Activated CD4-positive, alpha-beta memory T cell treated with anti-CD3 and anti-CD28 coated beads for 36 hours (primary cell): ENCODE data around the gene FAM131B. TPM values are rescaled to one million over a fixed set of nuclear protein-coding genes. Genes with fewer than 3 reads are reported as not detected.

Experiments
- CTCF ChIA-PET: fragments of 350-600 bp; sonication (Branson Sonifier 250); formaldehyde crosslinking; loops from one replicate; lab custom pipeline; 2021; ENCODE audit warnings: antibody characterized with exemption, inconsistent platforms; lab: Charles Lee
- POLR2A ChIA-PET: fragments of 350-600 bp; sonication (Branson Sonifier 250); formaldehyde crosslinking; loops from one replicate; lab custom pipeline; 2021; ENCODE audit warnings: antibody characterized with exemption; lab: Charles Lee
- DNase-seq: peaks from one replicate; pipeline ENCODE4 v3.0.0-alpha.2; 2020
- H3K27ac Mint-ChIP-seq: one replicate; pipeline ENCODE4 v1.8.0; 2021; ENCODE audit warnings: mixed read lengths
- H3K27me3 Mint-ChIP-seq: one replicate; pipeline ENCODE4 v1.8.0; 2021; ENCODE audit warnings: mixed read lengths
- H3K36me3 Mint-ChIP-seq: one replicate; pipeline ENCODE4 v1.8.0; 2021; ENCODE audit warnings: mixed read lengths
- H3K4me1 Mint-ChIP-seq: one replicate; pipeline ENCODE4 v1.8.0; 2021; ENCODE audit warnings: low read depth, mixed read lengths
- H3K4me3 Mint-ChIP-seq: one replicate; pipeline ENCODE4 v1.8.0; 2021; ENCODE audit warnings: mild to moderate bottlenecking, mixed read lengths
- H3K9me3 Mint-ChIP-seq: one replicate; pipeline ENCODE4 v1.8.0; 2021; ENCODE audit warnings: mixed read lengths
- intact Hi-C: fragments of 100-400 bp; cut with micrococcal nuclease; formaldehyde crosslinking; loops from one replicate; pipeline ENCODE4 v1.15.1; 2023
- microRNA-seq: library from miRNA; unstranded; fragments of <30 nt; microRNA quantifications from one replicate; pipeline ENCODE4 v1.2.0, GENCODE V29; 2022; ENCODE audit warnings: borderline number of aligned reads, borderline microRNAs expressed, borderline replicate concordance
- total RNA-seq, 2 experiments: library from RNA; stranded (reverse); gene quantifications; one replicate each; pipeline ENCODE4 v1.2.3, GENCODE V29; 2021

FAM131B gene
- total RNA-seq, 2 experiments from 2014 or later, result 1.9 to 2.3 TPM

GRCh38 chr7:143305423-143306070 is 57.0 kb downstream of the FAM131B start:
- intact Hi-C loops, result loop anchor here (1.0 to 5.0 kb wide), 2 partner anchors 43 to 65 kb away; partner anchors contain the start of gene GSTK1
- H3K27ac Mint-ChIP-seq, result peak overlapping the region; percentile 64
- H3K4me1 Mint-ChIP-seq, result peaks cover 49% of the 10 kb centered on the region
- no peaks in the 10 kb centered on the region for H3K9me3 Mint-ChIP-seq
- no peak overlapping the region for H3K4me3 Mint-ChIP-seq
- POLR2A ChIA-PET, result interaction anchor here (0.8 kb wide), 1 partner anchor 18 kb away, joined by 5 read pairs; the partner anchor contains the start of gene CASP2
- peak; percentile 82 for DNase-seq
- peaks cover 77% of the 10 kb centered on the region for H3K36me3 Mint-ChIP-seq
- CTCF ChIA-PET, result interaction anchor here (0.8 to 4.2 kb wide), 13 partner anchors 9 to 596 kb away, joined by 3 to 80 read pairs (median 6); partner anchors contain the start of genes EPHA1 and GSTK1
- H3K27me3 Mint-ChIP-seq, result no peaks in the 10 kb centered on the region

GRCh38 chr7:143304938-143305337 is 57.6 kb downstream of the FAM131B start:
- no peaks in the 10 kb centered on the region for H3K9me3 Mint-ChIP-seq
- H3K36me3 Mint-ChIP-seq, result peaks cover 83% of the 10 kb centered on the region
- H3K4me3 Mint-ChIP-seq, result no peak overlapping the region
- H3K27ac Mint-ChIP-seq, result peak overlapping the region; percentile 64
- H3K27me3 Mint-ChIP-seq, result no peaks in the 10 kb centered on the region
- ChIA-PET CTCF (interaction anchor here (0.8 to 4.2 kb wide), 13 partner anchors 8 to 596 kb away, joined by 3 to 80 read pairs (median 6); partner anchors contain the start of gene GSTK1), POLR2A (interaction anchor here (0.8 kb wide), 1 partner anchor 17 kb away, joined by 5 read pairs; the partner anchor contains the start of gene CASP2)
- no peak for DNase-seq
- intact Hi-C loops, result loop anchor here (1.0 to 5.0 kb wide), 2 partner anchors 43 to 65 kb away; partner anchors contain the start of gene GSTK1
- H3K4me1 Mint-ChIP-seq, result peaks cover 43% of the 10 kb centered on the region

GRCh38 chr7:143303733-143304132 is 58.8 kb downstream of the FAM131B start:
- Mint-ChIP-seq H3K36me3 (peaks cover 85% of the 10 kb centered on the region), H3K4me1 (peaks cover 48% of the 10 kb centered on the region), H3K27ac (no peak overlapping the region), H3K4me3 (no peak overlapping the region), H3K9me3 (no peaks in the 10 kb centered on the region), H3K27me3 (no peaks in the 10 kb centered on the region)
- intact Hi-C loops, result no loop called here
- ChIA-PET POLR2A (no interaction called here), CTCF (interaction anchor here (1.8 to 4.2 kb wide), 2 partner anchors 46 to 63 kb away, joined by 5 to 80 read pairs; no protein-coding TSS in a partner anchor)
- DNase-seq, result no peak

Small RNA genes lying within 50 kb of the gene (microRNA-seq; reads per million reads assigned to microRNA genes)
- gene MIR6892, result not detected

Other genes with a start within 250 kb of the FAM131B start
- gene PIP, start 230.6 kb downstream of the FAM131B start, total RNA-seq, result not detected
- not detected for gene TAS2R39, start 179.3 kb downstream of the FAM131B start, total RNA-seq
- not detected for gene TAS2R40, start 140.7 kb downstream of the FAM131B start, total RNA-seq
- 100 to 1,000 TPM; 218 to 224 TPM for gene GSTK1, start 99.3 kb downstream of the FAM131B start, total RNA-seq
- under 1 TPM; 0.29 to 0.70 TPM for gene TMEM139, start 77.8 kb downstream of the FAM131B start, total RNA-seq
- gene CASP2, start 74.4 kb downstream of the FAM131B start, total RNA-seq, result 100 to 1,000 TPM; 117 to 129 TPM
- gene CLCN1, start 46.6 kb downstream of the FAM131B start, total RNA-seq, result under 1 TPM in 1 of 2 experiments, not detected in 1; 0.17 TPM
- gene ZYX, start 18.6 kb upstream of the FAM131B start, total RNA-seq, result 100 to 1,000 TPM; 137 to 140 TPM
- gene EPHA1, start 46.1 kb upstream of the FAM131B start, total RNA-seq, result 1 to 10 TPM; 2.9 to 4.3 TPM
- gene TAS2R60, start 80.7 kb upstream of the FAM131B start, total RNA-seq, result not detected
- gene TAS2R41, start 115.2 kb upstream of the FAM131B start, total RNA-seq, result not detected
- not detected for gene CTAGE15, start 209.1 kb upstream of the FAM131B start, total RNA-seq